GM23248 (cell line): ENCODE results near the gene MRPL24. TPM values are rescaled to one million over a fixed set of nuclear protein-coding genes. Genes with fewer than 3 reads are reported as not detected.

Source experiments
- DNase-seq: peaks from one replicate; pipeline ENCODE4 v3.0.0-alpha.2; 2015
- H2AFZ ChIP-seq: fragments of 200-600 bp; sonication (generic); 2 replicates; pipeline ENCODE4 v1.6.1; 2016; ENCODE audit warnings: antibody characterized with exemption
- H3F3A ChIP-seq: fragments of 200-600 bp; sonication (generic); 2 replicates; pipeline ENCODE4 v1.6.1; 2016; ENCODE audit warnings: mild to moderate bottlenecking, antibody characterized with exemption, mixed run types; ENCODE audit not compliant: insufficient read depth
- H3K27ac ChIP-seq: fragments of 200-600 bp; sonication (generic); 2 replicates; pipeline ENCODE4 v1.5.1; 2016; ENCODE audit warnings: mild to moderate bottlenecking
- H3K27me3 ChIP-seq: fragments of 200-600 bp; sonication (generic); replicated peaks from 2 replicates; pipeline ENCODE4 v1.6.1; 2016; ENCODE audit warnings: mild to moderate bottlenecking; ENCODE audit not compliant: insufficient read depth
- H3K36me3 ChIP-seq: fragments of 200-600 bp; sonication (generic); 2 replicates; pipeline ENCODE4 v1.6.1; 2016; ENCODE audit warnings: low read depth, mild to moderate bottlenecking
- H3K4me1 ChIP-seq: fragments of 200-600 bp; sonication (generic); 2 replicates; pipeline ENCODE4 v1.6.1; 2016; ENCODE audit warnings: mild to moderate bottlenecking; ENCODE audit not compliant: insufficient read depth
- H3K4me2 ChIP-seq: fragments of 200-600 bp; sonication (generic); one replicate; pipeline ENCODE4 v1.6.1; 2016; ENCODE audit warnings: mild to moderate bottlenecking; ENCODE audit not compliant: unreplicated experiment
- H3K4me3 ChIP-seq: fragments of 200-600 bp; sonication (generic); 2 replicates; pipeline ENCODE4 v1.5.1; 2016; ENCODE audit warnings: mild to moderate bottlenecking
- H3K79me2 ChIP-seq: fragments of 200-600 bp; sonication (generic); 2 replicates; pipeline ENCODE4 v1.6.1; 2016; ENCODE audit warnings: mild to moderate bottlenecking; ENCODE audit not compliant: insufficient read depth
- H3K9ac ChIP-seq: fragments of 200-600 bp; sonication (generic); 2 replicates; pipeline ENCODE4 v1.6.1; 2016; ENCODE audit warnings: mild to moderate bottlenecking
- H3K9me2 ChIP-seq: fragments of 200-600 bp; sonication (generic); 2 replicates; pipeline ENCODE4 v1.6.1; 2016; ENCODE audit warnings: mixed run types, mild to moderate bottlenecking, moderate library complexity; ENCODE audit not compliant: insufficient read depth
- H3K9me3 ChIP-seq: fragments of 200-600 bp; sonication (generic); one replicate; pipeline ENCODE4 v1.6.1; 2017; ENCODE audit warnings: low read depth
- H4K20me1 ChIP-seq: fragments of 200-600 bp; sonication (generic); 2 replicates; pipeline ENCODE4 v1.6.0; 2016; ENCODE audit not compliant: insufficient read depth
- EZH2 ChIP-seq: fragments of 200-600 bp; sonication (generic); IDR thresholded peaks from 2 replicates; pipeline ENCODE4 v1.6.1; 2018; ENCODE audit warnings: antibody characterized with exemption, mild to moderate bottlenecking; ENCODE audit not compliant: insufficient read depth, poor library complexity, severe bottlenecking
- EZH2phosphoT487 ChIP-seq: fragments of 200-600 bp; sonication (generic); IDR thresholded peaks from 2 replicates; pipeline ENCODE4 v1.6.1; 2018; ENCODE audit warnings: antibody characterized with exemption, moderate library complexity, mild to moderate bottlenecking, low read depth; ENCODE audit not compliant: insufficient read depth
- WGBS, 2 experiments: methylation state at CpG; one replicate each; pipeline ENCODE4 v1.1.6; 2015 to 2017; ENCODE audit warnings: low lambda C conversion rate in 2 of 2, low coverage in 1 of 2; ENCODE audit errors: missing lambda C conversion rate in 2 of 2; 5-methylcytosine and 5-hydroxymethylcytosine counted together
- in situ Hi-C: fragments of 300-500 bp; cut with MboI; formaldehyde crosslinking; loops from 2 replicates; pipeline ENCODE4 v1.15.0; 2020
- polyA plus RNA-seq: library from polyadenylated mRNA; unstranded; fragments of >200 nt; fragmentation: Nextera tagmentation; extraction: Ambion mirVana; gene quantifications from 2 replicates; pipeline ENCODE4 v1.2.1, GENCODE V29; 2016
- total RNA-seq: library from RNA; depleted of rRNA; stranded (reverse); fragments of >200 nt; shearing (Covaris generic); gene quantifications from 2 replicates; pipeline ENCODE4 v1.2.3, GENCODE V29; 2014

The MRPL24 gene
- total and polyA plus RNA-seq, 2 experiments from 2014 or later, result 55.7 to 93.7 TPM

GRCh38 chr1:156785458-156785857, 44.6 kb upstream of the MRPL24 start:
- H3K27me3 ChIP-seq, result no peaks in the 10 kb centered on the region
- no peak for DNase-seq
- H3F3A ChIP-seq, result peaks cover 18% of the 10 kb centered on the region
- H3K9me3 ChIP-seq, result no peaks in the 10 kb centered on the region
- TF ChIP-seq EZH2, result no peak
- TF ChIP-seq EZH2phosphoT487, result no peak
- H2AFZ ChIP-seq, result no peak overlapping the region
- H3K4me3 ChIP-seq, result no peak overlapping the region
- H3K27ac ChIP-seq, result no peak overlapping the region
- no peaks in the 10 kb centered on the region for H3K9me2 ChIP-seq
- H3K4me1 ChIP-seq, result peaks cover 15% of the 10 kb centered on the region
- in situ Hi-C loops, result no loop called here
- H3K4me2 ChIP-seq, result no peak overlapping the region
- 89 to 95% methylated on average over 6 of the region's 6 CpGs for WGBS, 2 experiments
- H3K79me2 ChIP-seq, result peaks cover 92% of the 10 kb centered on the region
- H3K9ac ChIP-seq, result no peak overlapping the region
- H3K36me3 ChIP-seq, result peaks cover 9% of the 10 kb centered on the region; the same call in 1 of the 2 replicates
- peaks cover 20% of the 10 kb centered on the region; the same call in 1 of the 2 replicates for H4K20me1 ChIP-seq

- in situ Hi-C loops, result no loop called here
- H3K27me3 ChIP-seq, result no peaks in the 10 kb centered on the region
- H3K9me3 ChIP-seq, result no peaks in the 10 kb centered on the region
- no peak overlapping the region for H3K9ac ChIP-seq
- peak; percentile 52 for DNase-seq
- no peak for TF ChIP-seq EZH2phosphoT487
- no peak for TF ChIP-seq EZH2
- peaks cover 25% of the 10 kb centered on the region; the same call in 1 of the 2 replicates for H4K20me1 ChIP-seq
- no peak overlapping the region for H2AFZ ChIP-seq
- peaks cover 8% of the 10 kb centered on the region; the same call in 1 of the 2 replicates for H3K36me3 ChIP-seq
- peak overlapping the region; percentile 16 for H3K27ac ChIP-seq
- no peaks in the 10 kb centered on the region for H3K9me2 ChIP-seq
- no peak overlapping the region for H3K4me2 ChIP-seq
- peaks cover 18% of the 10 kb centered on the region for H3F3A ChIP-seq
- H3K79me2 ChIP-seq, result peaks cover 96% of the 10 kb centered on the region
- H3K4me1 ChIP-seq, result peaks cover 25% of the 10 kb centered on the region
- no peak overlapping the region for H3K4me3 ChIP-seq
Observed at GRCh38 chr1:156781585-156782186, 40.8 kb upstream of the MRPL24 start.

- H3K9ac ChIP-seq, result no peak overlapping the region
- peaks cover 98% of the 10 kb centered on the region for H3K79me2 ChIP-seq
- H3K9me3 ChIP-seq, result no peaks in the 10 kb centered on the region
- H3K27ac ChIP-seq, result no peak overlapping the region
- DNase-seq, result no peak
- WGBS, 2 experiments, result 27 to 50% methylated on average over 1 of the region's 1 CpG
- H3K4me1 ChIP-seq, result peaks cover 32% of the 10 kb centered on the region
- no peak overlapping the region for H3K4me2 ChIP-seq
- H3F3A ChIP-seq, result peaks cover 26% of the 10 kb centered on the region
- H3K27me3 ChIP-seq, result no peaks in the 10 kb centered on the region
- peaks cover 31% of the 10 kb centered on the region for H4K20me1 ChIP-seq
- TF ChIP-seq EZH2 (no peak), EZH2phosphoT487 (no peak)
- in situ Hi-C loops, result no loop called here
- 0 out of 2 replicates have a peak, but pooled peaks cover 5% of the 10 kb centered on the region for H3K36me3 ChIP-seq
- no peak overlapping the region for H3K4me3 ChIP-seq
- no peak overlapping the region for H2AFZ ChIP-seq
- H3K9me2 ChIP-seq, result no peaks in the 10 kb centered on the region
Observed at GRCh38 chr1:156777573-156777972, 36.7 kb upstream of the MRPL24 start.

GRCh38 chr1:156776942-156777341, 36.1 kb upstream of the MRPL24 start:
- 35 to 41% methylated on average over 4 of the region's 4 CpGs for WGBS, 2 experiments
- peaks cover 24% of the 10 kb centered on the region for H4K20me1 ChIP-seq

More at GRCh38 chr1:156776942-156777341, 36.1 kb upstream of the MRPL24 start:
- no peak overlapping the region for H3K4me2 ChIP-seq
- H3F3A ChIP-seq, result peaks cover 20% of the 10 kb centered on the region
- no peak overlapping the region for H3K9ac ChIP-seq
- in situ Hi-C loops, result no loop called here
- no peak overlapping the region for H3K4me3 ChIP-seq
- H3K4me1 ChIP-seq, result peaks cover 29% of the 10 kb centered on the region
- no peak for DNase-seq
- H3K36me3 ChIP-seq, result peaks cover 8% of the 10 kb centered on the region; the same call in 1 of the 2 replicates
- H3K9me2 ChIP-seq, result no peaks in the 10 kb centered on the region
- H2AFZ ChIP-seq, result no peak overlapping the region
- no peaks in the 10 kb centered on the region for H3K9me3 ChIP-seq
- no peak overlapping the region for H3K27ac ChIP-seq
- no peaks in the 10 kb centered on the region for H3K27me3 ChIP-seq
- TF ChIP-seq EZH2phosphoT487 (no peak), EZH2 (no peak)
- peaks cover 98% of the 10 kb centered on the region for H3K79me2 ChIP-seq
